Measurements from ENCODE around the gene METTL13.
"Not testable (repeated sequence)": the region's sequence is repeated elsewhere in the genome, so short reads cannot be mapped to it uniquely, and the experiment has no call there.

Gene METTL13

GRCh38 chr1:171769171-171769570, 12.3 kb upstream of the METTL13 start:
- no peak for DNase-seq

DNA sequence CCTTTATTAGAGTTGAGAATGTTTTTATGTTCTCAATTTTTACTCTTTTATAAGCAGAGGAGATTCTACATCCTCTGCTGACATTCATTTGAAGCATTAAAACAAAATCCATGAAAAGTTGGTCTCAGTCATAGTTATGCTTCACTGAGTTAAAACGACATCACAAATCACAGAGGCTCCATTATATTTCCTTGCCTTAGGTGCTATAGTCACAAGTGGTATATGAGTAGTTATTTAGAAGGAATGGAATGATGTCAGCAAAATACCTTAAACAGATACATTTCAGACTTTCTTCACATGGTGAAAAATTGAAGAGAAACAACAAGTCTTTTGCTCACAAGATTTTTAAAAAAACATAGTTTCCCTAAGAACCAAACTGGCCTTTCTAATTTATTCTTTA, 11.7 kb upstream of the METTL13 start:
- no peak for DNase-seq

GRCh38 chr1:171772312-171772711, 9.1 kb upstream of the METTL13 start:
- no peak for DNase-seq

- DNase-seq = no peak
Observed at GRCh38 chr1:171780583-171781175, 781 bp upstream of the METTL13 start.

DNA sequence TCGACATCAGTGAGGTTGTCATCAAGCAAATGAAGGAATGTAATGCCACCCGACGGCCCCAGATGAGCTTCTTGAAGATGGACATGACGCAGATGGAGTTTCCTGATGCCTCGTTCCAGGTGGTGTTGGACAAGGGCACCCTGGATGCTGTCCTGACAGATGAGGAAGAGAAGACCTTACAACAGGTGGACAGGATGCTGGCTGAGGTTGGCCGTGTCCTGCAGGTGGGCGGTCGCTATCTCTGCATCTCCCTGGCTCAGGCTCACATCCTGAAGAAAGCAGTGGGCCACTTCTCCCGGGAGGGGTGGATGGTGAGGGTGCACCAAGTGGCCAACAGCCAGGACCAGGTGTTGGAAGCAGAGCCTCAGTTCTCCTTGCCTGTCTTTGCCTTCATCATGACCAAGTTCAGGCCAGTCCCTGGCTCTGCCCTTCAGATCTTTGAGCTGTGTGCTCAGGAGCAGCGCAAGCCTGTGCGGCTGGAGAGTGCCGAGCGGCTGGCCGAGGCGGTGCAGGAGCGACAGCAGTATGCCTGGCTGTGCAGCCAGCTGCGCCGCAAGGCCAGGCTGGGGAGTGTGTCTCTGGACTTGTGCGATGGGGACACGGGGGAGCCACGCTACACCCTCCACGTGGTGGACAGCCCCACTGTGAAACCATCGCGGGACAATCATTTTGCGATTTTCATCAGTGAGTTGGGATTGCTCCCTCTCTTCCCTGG, 2.5 kb downstream of the METTL13 start:
- DNase-seq = no peak

DNA sequence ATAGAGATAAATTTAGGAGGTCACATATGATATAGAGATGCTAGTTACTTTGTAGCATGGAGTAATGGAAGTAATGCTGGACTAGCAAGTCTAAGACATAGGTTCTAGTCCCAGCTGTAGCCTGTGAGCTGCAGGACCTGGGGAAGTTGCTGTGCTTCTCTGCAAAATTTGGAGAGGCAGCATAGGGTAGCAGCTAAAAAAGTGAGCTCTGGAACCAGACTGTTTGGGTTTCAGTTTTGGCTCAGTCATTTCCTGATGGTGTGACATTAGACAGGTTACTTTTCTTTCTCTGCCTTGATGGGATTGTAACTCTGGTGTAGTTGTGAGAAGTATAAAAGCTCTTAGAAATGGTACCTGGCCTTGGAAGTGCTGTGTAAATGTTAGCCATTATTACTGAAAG, 3.3 kb downstream of the METTL13 start:
- no peak for DNase-seq

GRCh38 chr1:171785766-171786165, 4.3 kb downstream of the METTL13 start:
- DNase-seq = no peak

DNA sequence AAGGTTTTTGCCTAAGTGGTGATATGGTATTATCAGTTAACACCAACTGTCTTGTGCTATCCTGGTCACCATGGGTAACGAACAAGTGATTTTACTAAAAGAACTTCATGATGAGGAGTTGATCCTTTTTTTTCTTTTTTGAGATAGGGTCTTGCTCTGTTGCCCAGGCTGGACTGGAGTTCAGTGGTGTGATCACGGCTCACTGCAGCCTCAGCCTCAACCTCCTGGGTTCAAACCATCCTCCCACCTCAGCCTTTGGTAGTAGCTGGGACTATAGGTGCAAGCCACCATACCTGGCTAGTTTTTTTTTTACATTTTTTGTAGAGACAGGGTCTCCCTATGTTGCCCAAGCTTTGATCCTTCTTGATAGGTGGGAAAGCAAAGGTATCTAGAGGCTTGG, 5.1 kb downstream of the METTL13 start:
- no peak for DNase-seq

- DNase-seq = no peak
Observed at GRCh38 chr1:171787686-171788480, 6.4 kb downstream of the METTL13 start.

DNA sequence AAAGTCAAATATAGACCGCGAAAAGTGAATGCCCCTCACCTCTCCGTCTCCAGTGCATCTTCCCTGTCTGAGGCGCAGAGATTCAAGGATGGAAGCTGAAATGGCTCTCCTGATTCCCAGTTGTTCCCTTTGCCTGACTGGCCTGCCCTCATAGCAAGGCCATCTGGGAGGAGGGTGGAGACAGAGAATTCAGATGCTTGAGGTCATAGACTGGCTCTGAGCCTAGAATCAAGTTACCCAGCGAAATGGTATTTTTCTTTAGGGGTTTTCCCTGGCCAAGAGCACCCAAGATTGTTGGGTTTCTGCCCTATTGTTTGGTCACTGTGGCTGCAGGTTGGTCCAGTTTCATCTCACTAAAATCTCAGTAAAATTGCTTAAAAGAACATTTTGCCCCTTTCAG, 7.2 kb downstream of the METTL13 start:
- DNase-seq = no peak

DNA sequence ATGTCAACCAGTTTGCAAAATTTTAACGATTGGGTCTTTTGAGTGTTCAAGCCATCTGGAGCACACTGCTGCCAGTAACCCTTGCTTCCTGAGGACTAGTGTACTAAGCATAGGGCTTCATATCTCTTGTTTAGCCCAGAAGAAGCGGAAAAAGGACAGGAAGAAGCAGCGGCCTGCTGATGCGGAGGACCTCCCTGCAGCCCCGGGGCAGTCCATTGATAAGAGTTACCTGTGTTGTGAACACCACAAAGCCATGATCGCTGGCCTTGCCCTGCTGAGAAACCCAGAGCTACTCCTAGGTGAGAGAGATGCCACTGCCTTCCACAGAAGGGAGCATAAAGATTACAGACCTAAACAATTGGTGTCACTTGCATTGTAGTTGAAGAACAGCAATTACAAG, 8.9 kb downstream of the METTL13 start:
- no peak for DNase-seq

GRCh38 chr1:171792656-171793369, 11.4 kb downstream of the METTL13 start:
- DNase-seq = no peak

- no peak for DNase-seq
Observed at GRCh38 chr1:171793636-171794035, 12.2 kb downstream of the METTL13 start.

DNA sequence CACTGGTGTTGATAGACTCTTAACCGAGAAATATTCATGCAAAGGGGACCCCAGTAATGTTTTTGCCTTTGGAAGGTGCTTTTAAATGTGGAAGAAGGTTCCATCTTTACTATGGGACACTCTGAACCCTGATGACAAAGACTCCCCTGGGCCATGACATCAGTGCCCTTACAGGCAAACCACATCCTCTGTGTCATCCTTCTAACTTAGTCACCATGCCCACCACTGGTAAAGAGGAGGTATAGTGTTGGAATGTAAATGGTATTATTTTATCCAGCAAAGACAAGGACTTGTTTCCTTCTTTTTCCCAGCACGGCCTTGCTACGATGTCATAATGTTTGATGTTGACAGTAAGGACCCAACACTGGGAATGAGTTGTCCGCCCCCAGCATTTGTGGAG, 12.6 kb downstream of the METTL13 start:
- peak; percentile 41 to 59 for DNase-seq

DNA sequence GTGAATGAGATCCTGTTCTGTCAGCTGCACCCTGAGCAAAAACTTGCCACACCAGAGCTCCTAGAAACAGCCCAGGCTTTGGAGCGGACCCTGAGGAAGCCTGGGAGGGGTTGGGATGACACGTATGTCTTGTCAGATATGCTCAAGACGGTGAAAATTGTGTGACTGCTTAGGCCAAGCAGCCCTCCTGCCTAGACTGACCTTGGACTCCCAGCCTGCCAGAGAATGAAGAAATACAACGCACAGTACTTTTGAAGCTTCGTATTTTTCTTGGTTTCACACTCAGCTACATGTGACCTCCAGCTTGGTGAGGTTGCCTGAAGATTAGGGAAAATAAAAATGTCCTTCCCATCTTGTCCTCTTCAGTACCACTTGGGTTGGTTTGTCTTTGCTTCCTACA, 15.1 kb downstream of the METTL13 start:
- DNase-seq = no peak

DNA sequence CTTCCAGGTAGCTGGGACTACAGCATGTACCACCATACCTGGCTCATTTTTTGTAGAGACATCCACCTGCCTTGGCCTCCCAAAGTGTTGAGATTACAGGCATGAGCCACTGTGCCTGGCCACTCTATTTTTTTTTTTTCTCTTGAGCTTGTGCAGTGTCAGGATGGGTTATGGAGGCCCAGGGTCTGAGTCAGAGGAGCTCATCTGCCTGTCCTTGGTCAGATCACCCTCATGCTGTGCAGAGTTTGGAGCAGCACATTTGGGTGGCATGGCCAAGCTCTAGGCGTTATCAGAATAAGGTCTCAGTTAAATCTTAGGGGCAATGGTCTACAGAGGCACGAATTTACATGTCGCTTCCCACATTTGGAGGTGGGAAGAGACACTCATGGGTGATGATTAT, 16.9 kb downstream of the METTL13 start:
- DNase-seq = no peak

GRCh38 chr1:171798765-171799164, 17.3 kb downstream of the METTL13 start:
- DNase-seq = no peak

DNA sequence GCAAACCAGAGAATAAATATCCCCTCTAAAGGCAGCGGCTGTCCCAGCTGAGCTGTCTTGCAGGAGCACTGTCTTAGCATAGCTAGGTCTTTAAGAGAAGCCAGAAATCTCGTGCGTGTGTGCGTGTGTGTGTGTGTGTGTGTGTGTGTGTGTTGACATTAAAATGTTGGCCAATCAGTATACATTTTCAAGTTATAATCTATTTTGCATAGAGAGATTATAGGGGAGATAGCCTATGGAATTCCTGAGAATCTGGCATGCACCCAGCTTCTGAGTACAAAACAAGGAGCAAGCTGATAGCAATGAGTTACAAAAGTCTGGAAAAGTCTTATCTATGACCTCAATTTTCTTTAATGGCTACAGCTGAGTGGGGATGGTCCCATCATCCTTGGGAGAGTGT, 17.7 kb downstream of the METTL13 start:
- DNase-seq = no peak

DNA sequence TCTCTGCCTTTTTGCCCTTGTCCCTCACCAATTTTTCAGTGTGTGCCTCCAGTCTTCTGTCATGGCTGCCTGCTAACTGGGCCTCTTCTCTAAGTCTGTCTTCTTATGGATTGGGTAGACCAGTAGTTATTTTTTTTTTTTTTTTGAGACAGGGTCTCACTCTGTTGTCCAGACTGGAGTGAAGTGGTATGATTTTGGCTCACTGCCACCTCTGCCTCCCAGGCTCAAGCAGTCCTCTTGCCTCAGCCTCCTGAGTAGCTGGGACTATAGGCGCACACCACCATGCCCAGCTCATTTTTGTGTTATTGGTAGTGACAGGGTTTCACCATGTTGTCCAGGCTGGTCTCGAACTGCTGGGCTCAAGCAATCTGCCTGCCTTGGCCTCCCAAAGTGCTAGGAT, 18.2 kb downstream of the METTL13 start:
- DNase-seq = not testable (repeated sequence)

- no peak for DNase-seq
Observed at GRCh38 chr1:171800342-171800741, 18.9 kb downstream of the METTL13 start.

DNA sequence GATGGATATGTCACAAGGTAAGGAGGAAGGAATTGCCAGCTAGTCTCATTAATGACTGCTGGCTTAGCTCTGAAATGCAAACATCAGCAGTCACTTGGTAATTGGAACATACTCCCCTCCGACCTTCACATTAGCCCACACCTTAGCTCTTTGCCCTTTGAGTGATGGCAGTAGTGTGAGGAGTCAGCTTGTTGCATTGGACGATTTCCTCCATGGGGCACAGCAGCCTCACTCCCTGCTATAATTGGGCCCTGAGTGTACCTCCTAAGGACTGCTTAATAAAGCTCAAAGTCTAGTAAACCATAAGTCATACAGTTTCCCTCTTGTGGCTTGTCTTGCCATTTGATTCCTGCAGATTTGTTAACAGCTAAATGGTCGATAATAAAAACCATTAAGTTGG, 19.4 kb downstream of the METTL13 start:
- DNase-seq = no peak

DNA sequence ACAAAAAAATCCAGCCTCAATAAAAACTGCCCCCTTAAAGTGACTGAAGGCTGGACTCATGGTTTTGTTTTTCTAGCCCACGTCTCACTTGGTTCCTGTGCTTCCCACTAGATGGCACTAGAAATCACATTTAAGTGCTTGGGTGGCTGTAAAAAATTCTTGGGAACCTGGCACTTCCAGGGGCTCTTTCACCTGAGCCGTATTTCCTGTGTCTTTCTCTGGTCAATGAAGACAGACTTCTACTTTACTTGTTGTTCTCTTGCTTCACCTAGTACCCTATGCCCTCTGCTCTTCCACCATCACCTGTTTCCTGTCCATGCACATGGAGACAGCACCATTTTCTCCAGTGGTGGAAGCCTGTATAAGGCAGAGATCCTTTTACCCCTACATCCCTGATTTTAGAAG, 20.0 kb downstream of the METTL13 start:
- DNase-seq = no peak

- no peak for DNase-seq
Observed at GRCh38 chr1:171802207-171802606, 20.7 kb downstream of the METTL13 start.

GRCh38 chr1:171803045-171803444, 21.6 kb downstream of the METTL13 start:
- DNase-seq = no peak

Data from activated CD4-positive, alpha-beta T cell treated with anti-CD3 and anti-CD28 coated beads for 4 hours (primary cell).